ENCODE data around the gene RHBDL3.
"Not testable (repeated sequence)": the region's sequence is repeated elsewhere in the genome, so short reads cannot be mapped to it uniquely, and the experiment has no call there.

Gene RHBDL3

DNA sequence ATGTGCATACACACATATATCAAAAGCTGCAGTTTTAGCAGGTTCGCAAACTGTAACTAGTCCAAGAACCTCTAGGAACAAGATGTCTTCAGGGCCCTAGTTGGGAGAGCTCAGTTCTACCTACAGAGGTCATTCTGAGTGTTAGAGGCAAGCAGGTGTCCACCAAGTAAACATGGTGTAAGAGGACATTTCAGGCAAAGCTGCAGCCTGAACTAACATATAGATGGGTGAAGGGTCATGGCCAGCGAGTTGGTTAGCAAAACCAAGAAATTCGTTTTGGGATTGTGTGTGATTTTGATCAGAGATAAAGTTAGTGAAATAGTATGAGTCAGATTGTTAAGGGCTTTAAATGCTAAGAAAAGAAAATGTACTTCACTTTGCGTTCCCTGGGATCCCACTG lies 51.7 kb downstream of the RHBDL3 start:
- no peaks in the 10 kb centered on the region for H3K9me3 ChIP-seq (ENCODE audit: low read depth, low read length)
- H3K4me3 ChIP-seq, result no peak overlapping the region
- no peak for TF ChIP-seq EZH2 (IDR thresholded peaks at IDR 0.05)
- no peak for TF ChIP-seq FOXP2 (optimal IDR thresholded peaks at IDR 0.05; ENCODE audit: control extremely low read depth, extremely low read length, insufficient read depth)
- no peak for TF ChIP-seq POLR2AphosphoS5 (IDR thresholded peaks at IDR 0.05; ENCODE audit: borderline replicate concordance, low read depth, low read length)
- no peak for DNase-seq (ENCODE audit: low read depth, low spot score)
- H3K27ac ChIP-seq, result no peak overlapping the region
- H3K36me3 ChIP-seq (ENCODE audit: insufficient read depth, low read length), result no peaks in the 10 kb centered on the region
- H3K9ac ChIP-seq (ENCODE audit: insufficient read length), result no peak overlapping the region

- Histone ChIP-seq H3K9me3 (ENCODE audit: low read depth, low read length) (no peaks in the 10 kb centered on the region), H3K4me3 (no peak overlapping the region), H3K36me3 (ENCODE audit: insufficient read depth, low read length) (no peaks in the 10 kb centered on the region), H3K9ac (ENCODE audit: insufficient read length) (no peak overlapping the region), H3K27ac (no peak overlapping the region)
- no peak for DNase-seq (ENCODE audit: low read depth, low spot score)
- TF ChIP-seq FOXP2 (optimal IDR thresholded peaks at IDR 0.05; ENCODE audit: control extremely low read depth, extremely low read length, insufficient read depth), result no peak
- no peak for TF ChIP-seq POLR2AphosphoS5 (IDR thresholded peaks at IDR 0.05; ENCODE audit: borderline replicate concordance, low read depth, low read length)
- TF ChIP-seq EZH2 (IDR thresholded peaks at IDR 0.05), result no peak
Observed at GRCh38 chr17:32318071-32318470, 52.4 kb downstream of the RHBDL3 start.

DNA sequence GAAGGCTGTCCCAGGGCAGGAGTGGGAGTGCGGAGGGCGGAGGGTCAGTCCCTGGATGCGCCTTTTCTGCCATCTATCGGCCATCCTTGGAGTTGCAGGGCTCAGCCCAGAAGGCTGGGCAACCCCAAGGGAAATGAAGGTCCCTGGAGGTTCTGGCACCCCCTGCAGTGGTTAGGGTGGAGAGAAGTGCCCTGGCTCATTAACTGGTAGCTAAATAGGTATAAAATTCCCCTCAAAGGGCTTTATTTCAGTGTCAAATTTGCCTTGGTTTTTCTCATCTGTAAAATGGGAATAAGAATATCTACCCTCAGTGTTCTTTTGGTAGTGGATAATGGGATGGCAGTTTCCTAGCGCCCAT lies 53.9 kb downstream of the RHBDL3 start:
- no peak for TF ChIP-seq POLR2AphosphoS5 (IDR thresholded peaks at IDR 0.05; ENCODE audit: borderline replicate concordance, low read depth, low read length)
- TF ChIP-seq EZH2 (IDR thresholded peaks at IDR 0.05), result no peak
- TF ChIP-seq FOXP2 (optimal IDR thresholded peaks at IDR 0.05; ENCODE audit: control extremely low read depth, extremely low read length, insufficient read depth), result no peak

GRCh38 chr17:32320080-32320479 lies 54.4 kb downstream of the RHBDL3 start:
- not testable (repeated sequence) for H3K36me3 ChIP-seq (ENCODE audit: insufficient read depth, low read length); H3K9me3 ChIP-seq (ENCODE audit: low read depth, low read length); H3K27ac ChIP-seq; DNase-seq (ENCODE audit: low read depth, low spot score); H3K9ac ChIP-seq (ENCODE audit: insufficient read length); H3K4me3 ChIP-seq

More for the DNA sequence above, 53.9 kb downstream of the RHBDL3 start:
- DNase-seq (ENCODE audit: low read depth, low spot score), result no peak
- H3K27ac ChIP-seq, result no peak overlapping the region
- no peak overlapping the region for H3K4me3 ChIP-seq
- no peak overlapping the region for H3K9ac ChIP-seq (ENCODE audit: insufficient read length)
- H3K36me3 ChIP-seq (ENCODE audit: insufficient read depth, low read length), result no peaks in the 10 kb centered on the region
- H3K9me3 ChIP-seq (ENCODE audit: low read depth, low read length), result no peaks in the 10 kb centered on the region

GRCh38 chr17:32320847-32321246 lies 55.2 kb downstream of the RHBDL3 start:
- H3K27ac ChIP-seq, result no peak overlapping the region
- no peak overlapping the region for H3K4me3 ChIP-seq
- TF ChIP-seq POLR2AphosphoS5 (IDR thresholded peaks at IDR 0.05; ENCODE audit: borderline replicate concordance, low read depth, low read length) (no peak), EZH2 (IDR thresholded peaks at IDR 0.05) (no peak), FOXP2 (optimal IDR thresholded peaks at IDR 0.05; ENCODE audit: control extremely low read depth, extremely low read length, insufficient read depth) (no peak)
- no peak overlapping the region for H3K9ac ChIP-seq (ENCODE audit: insufficient read length)
- no peaks in the 10 kb centered on the region for H3K9me3 ChIP-seq (ENCODE audit: low read depth, low read length)
- H3K36me3 ChIP-seq (ENCODE audit: insufficient read depth, low read length), result no peaks in the 10 kb centered on the region
- DNase-seq (ENCODE audit: low read depth, low spot score), result no peak

- no peak for DNase-seq (ENCODE audit: low read depth, low spot score)
- Histone ChIP-seq H3K9ac (ENCODE audit: insufficient read length) (no peak overlapping the region), H3K36me3 (ENCODE audit: insufficient read depth, low read length) (no peaks in the 10 kb centered on the region), H3K4me3 (no peak overlapping the region), H3K27ac (no peak overlapping the region), H3K9me3 (ENCODE audit: low read depth, low read length) (no peaks in the 10 kb centered on the region)
- TF ChIP-seq FOXP2 (optimal IDR thresholded peaks at IDR 0.05; ENCODE audit: control extremely low read depth, extremely low read length, insufficient read depth) (no peak), POLR2AphosphoS5 (IDR thresholded peaks at IDR 0.05; ENCODE audit: borderline replicate concordance, low read depth, low read length) (no peak), EZH2 (IDR thresholded peaks at IDR 0.05) (no peak)
Observed at GRCh38 chr17:32323046-32323445, 57.4 kb downstream of the RHBDL3 start.

DNA sequence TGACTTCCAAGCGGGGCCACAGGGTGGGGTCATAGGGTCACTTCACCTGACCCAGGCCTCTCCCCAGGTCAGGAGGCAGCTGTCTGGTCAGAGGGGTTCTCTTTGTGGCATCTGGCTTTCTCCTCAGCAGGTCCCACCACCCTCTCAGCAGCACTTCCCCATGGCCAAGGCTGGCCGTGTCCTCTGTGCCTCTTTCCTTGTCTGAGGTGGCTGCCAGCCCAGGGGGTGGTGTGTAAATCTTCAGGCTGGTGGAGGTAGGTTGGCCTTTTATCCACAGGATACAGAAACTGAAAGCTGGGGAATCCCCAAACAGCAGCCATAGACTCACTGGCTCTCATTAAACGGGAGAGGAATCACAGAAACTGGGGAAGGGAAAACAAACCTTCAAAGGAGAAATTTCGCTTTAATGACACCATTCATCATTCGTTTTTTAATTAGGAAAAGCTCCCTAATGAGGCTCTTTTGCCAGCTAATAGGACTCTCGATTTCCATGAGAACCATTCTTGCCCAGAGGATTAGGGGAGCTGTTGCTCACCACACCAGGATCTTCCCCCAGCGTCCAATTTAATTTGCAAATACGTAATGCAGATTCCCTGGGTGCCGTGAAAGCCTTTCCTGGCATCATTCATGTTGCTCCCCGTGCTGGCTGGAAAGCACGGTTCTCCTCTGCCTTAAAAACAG lies 58.3 kb downstream of the RHBDL3 start:
- Histone ChIP-seq H3K27ac (no peak overlapping the region), H3K4me3 (no peak overlapping the region), H3K9me3 (ENCODE audit: low read depth, low read length) (no peaks in the 10 kb centered on the region), H3K9ac (ENCODE audit: insufficient read length) (no peak overlapping the region), H3K36me3 (ENCODE audit: insufficient read depth, low read length) (no peaks in the 10 kb centered on the region)
- TF ChIP-seq EZH2 (IDR thresholded peaks at IDR 0.05) (no peak), FOXP2 (optimal IDR thresholded peaks at IDR 0.05; ENCODE audit: control extremely low read depth, extremely low read length, insufficient read depth) (no peak), POLR2AphosphoS5 (IDR thresholded peaks at IDR 0.05; ENCODE audit: borderline replicate concordance, low read depth, low read length) (no peak)
- no peak for DNase-seq (ENCODE audit: low read depth, low spot score)

GRCh38 chr17:32327911-32328310 lies 62.3 kb downstream of the RHBDL3 start:
- no peak for DNase-seq (ENCODE audit: low read depth, low spot score)
- H3K9me3 ChIP-seq (ENCODE audit: low read depth, low read length), result no peaks in the 10 kb centered on the region
- H3K4me3 ChIP-seq, result no peak overlapping the region
- H3K27ac ChIP-seq, result no peak overlapping the region
- TF ChIP-seq FOXP2 (optimal IDR thresholded peaks at IDR 0.05; ENCODE audit: control extremely low read depth, extremely low read length, insufficient read depth) (no peak), POLR2AphosphoS5 (IDR thresholded peaks at IDR 0.05; ENCODE audit: borderline replicate concordance, low read depth, low read length) (no peak), EZH2 (IDR thresholded peaks at IDR 0.05) (no peak)
- no peaks in the 10 kb centered on the region for H3K36me3 ChIP-seq (ENCODE audit: insufficient read depth, low read length)
- no peak overlapping the region for H3K9ac ChIP-seq (ENCODE audit: insufficient read length)

- Histone ChIP-seq H3K27ac (no peak overlapping the region), H3K4me3 (peak overlapping the region; percentile 24; the same call in 1 of the 2 replicates), H3K9me3 (ENCODE audit: low read depth, low read length) (no peaks in the 10 kb centered on the region), H3K9ac (ENCODE audit: insufficient read length) (no peak overlapping the region), H3K36me3 (ENCODE audit: insufficient read depth, low read length) (peaks cover 18% of the 10 kb centered on the region)
- no peak for DNase-seq (ENCODE audit: low read depth, low spot score)
- no peak for TF ChIP-seq POLR2AphosphoS5 (IDR thresholded peaks at IDR 0.05; ENCODE audit: borderline replicate concordance, low read depth, low read length)
Observed at GRCh38 chr17:32330147-32330546, 64.5 kb downstream of the RHBDL3 start.
